ENCODE data around the gene PEPD.

DNA sequence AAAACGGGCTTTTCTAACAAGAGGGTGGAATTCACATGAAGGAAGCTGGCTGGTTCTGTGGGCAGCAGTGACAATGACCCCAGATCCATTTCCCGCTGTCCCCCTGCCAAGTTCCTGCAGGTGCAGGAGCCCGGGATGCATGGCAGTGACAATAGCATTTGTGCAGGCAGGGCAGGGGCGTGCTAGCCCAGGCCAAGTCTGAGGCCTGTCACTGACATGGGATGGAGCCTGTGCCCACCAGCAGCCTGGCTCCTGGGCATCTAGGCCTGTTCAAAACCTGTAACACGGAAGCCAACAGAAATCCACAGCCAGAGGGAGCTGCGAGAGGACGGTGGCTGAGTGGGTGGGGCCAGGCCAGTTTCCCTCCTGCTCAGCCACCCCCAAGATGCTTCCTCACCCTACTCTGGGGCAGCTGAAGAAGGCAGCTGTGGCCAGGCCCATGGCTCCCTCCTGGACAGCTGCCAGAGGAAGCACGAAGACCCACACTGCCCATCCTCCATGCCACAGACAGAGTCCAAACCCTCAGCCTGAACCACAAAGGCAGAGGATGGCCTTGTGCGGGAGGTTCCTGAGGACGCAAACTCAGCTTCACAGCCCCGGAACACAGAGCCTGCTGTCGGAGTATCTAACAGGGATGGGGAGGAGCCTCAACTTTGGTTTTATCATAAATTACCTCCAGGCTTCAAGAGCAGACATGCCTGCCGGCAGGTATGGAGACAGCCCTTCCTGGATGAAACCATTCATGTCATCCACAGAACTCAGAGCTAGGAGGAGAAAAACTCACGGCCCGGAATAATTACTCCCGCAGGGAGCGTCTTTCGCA is 74.0 kb downstream of the PEPD start:
- TF ChIP-seq, protein P1, sequence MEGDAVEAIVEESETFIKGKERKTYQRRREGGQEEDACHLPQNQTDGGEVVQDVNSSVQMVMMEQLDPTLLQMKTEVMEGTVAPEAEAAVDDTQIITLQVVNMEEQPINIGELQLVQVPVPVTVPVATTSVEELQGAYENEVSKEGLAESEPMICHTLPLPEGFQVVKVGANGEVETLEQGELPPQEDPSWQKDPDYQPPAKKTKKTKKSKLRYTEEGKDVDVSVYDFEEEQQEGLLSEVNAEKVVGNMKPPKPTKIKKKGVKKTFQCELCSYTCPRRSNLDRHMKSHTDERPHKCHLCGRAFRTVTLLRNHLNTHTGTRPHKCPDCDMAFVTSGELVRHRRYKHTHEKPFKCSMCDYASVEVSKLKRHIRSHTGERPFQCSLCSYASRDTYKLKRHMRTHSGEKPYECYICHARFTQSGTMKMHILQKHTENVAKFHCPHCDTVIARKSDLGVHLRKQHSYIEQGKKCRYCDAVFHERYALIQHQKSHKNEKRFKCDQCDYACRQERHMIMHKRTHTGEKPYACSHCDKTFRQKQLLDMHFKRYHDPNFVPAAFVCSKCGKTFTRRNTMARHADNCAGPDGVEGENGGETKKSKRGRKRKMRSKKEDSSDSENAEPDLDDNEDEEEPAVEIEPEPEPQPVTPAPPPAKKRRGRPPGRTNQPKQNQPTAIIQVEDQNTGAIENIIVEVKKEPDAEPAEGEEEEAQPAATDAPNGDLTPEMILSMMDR (IDR thresholded peaks at IDR 0.05) = no peak
- TF ChIP-seq POLR2A (IDR thresholded peaks at IDR 0.05) = no peak

Data from transverse colon (tissue), 3 donors.